Measurements from ENCODE around the gene CTNND2.

CTNND2 gene

GRCh38 chr5:11054014-11054413 is 850.2 kb downstream of the CTNND2 start:
- H2AFZ ChIP-seq (ENCODE audit: low read length), result no peak overlapping the region
- no peak for TF ChIP-seq EZH2phosphoT487 (IDR thresholded peaks at IDR 0.05; ENCODE audit: low read length)
- H3K4me2 ChIP-seq (ENCODE audit: low read depth, low read length), result no peak overlapping the region
- H3K27ac ChIP-seq (ENCODE audit: low read length), result no peak overlapping the region
- no peaks in the 10 kb centered on the region for H4K20me1 ChIP-seq (ENCODE audit: insufficient read depth, low read length)
- H3K79me2 ChIP-seq (ENCODE audit: low read length), result no peaks in the 10 kb centered on the region
- DNase-seq, result no peak
- no peaks in the 10 kb centered on the region for H3F3A ChIP-seq (ENCODE audit: insufficient read depth, low read length)
- no peaks in the 10 kb centered on the region for H3K4me1 ChIP-seq (ENCODE audit: low read length)
- H3K9me3 ChIP-seq (replicated peaks; ENCODE audit: insufficient read depth, low read length), result no peaks in the 10 kb centered on the region
- H3K9me2 ChIP-seq (replicated peaks; ENCODE audit: insufficient read depth, low read length), result no peaks in the 10 kb centered on the region
- H3K36me3 ChIP-seq (replicated peaks; ENCODE audit: insufficient read depth, low read length), result no peaks in the 10 kb centered on the region
- H3K27me3 ChIP-seq (replicated peaks; ENCODE audit: insufficient read depth, low read length), result no peaks in the 10 kb centered on the region
- H3K9ac ChIP-seq (ENCODE audit: low read length), result no peak overlapping the region
- H3K4me3 ChIP-seq (ENCODE audit: low read length), result no peak overlapping the region

- TF ChIP-seq EZH2phosphoT487 (IDR thresholded peaks at IDR 0.05; ENCODE audit: low read length), result no peak
- TF ChIP-seq EZH2 (optimal IDR thresholded peaks at IDR 0.05; ENCODE audit: low read depth, low read length), result no peak
- no peak for TF ChIP-seq CTCF (IDR thresholded peaks at IDR 0.05; ENCODE audit: low read length)
- Histone ChIP-seq H3F3A (ENCODE audit: insufficient read depth, low read length) (no peaks in the 10 kb centered on the region), H3K4me3 (ENCODE audit: low read length) (no peak overlapping the region), H4K20me1 (ENCODE audit: insufficient read depth, low read length) (no peaks in the 10 kb centered on the region), H3K27ac (ENCODE audit: low read length) (no peak overlapping the region), H3K9me2 (replicated peaks; ENCODE audit: insufficient read depth, low read length) (no peaks in the 10 kb centered on the region), H3K4me1 (ENCODE audit: low read length) (no peaks in the 10 kb centered on the region), H3K9me3 (replicated peaks; ENCODE audit: insufficient read depth, low read length) (no peaks in the 10 kb centered on the region), H3K36me3 (replicated peaks; ENCODE audit: insufficient read depth, low read length) (no peaks in the 10 kb centered on the region), H2AFZ (ENCODE audit: low read length) (no peak overlapping the region), H3K27me3 (replicated peaks; ENCODE audit: insufficient read depth, low read length) (no peaks in the 10 kb centered on the region), H3K4me2 (ENCODE audit: low read depth, low read length) (no peak overlapping the region), H3K79me2 (ENCODE audit: low read length) (no peaks in the 10 kb centered on the region), H3K9ac (ENCODE audit: low read length) (no peak overlapping the region)
- DNase-seq, result no peak
Measured at GRCh38 chr5:11052871-11053270, 851.4 kb downstream of the CTNND2 start.

GRCh38 chr5:11050596-11051304 is 853.5 kb downstream of the CTNND2 start:
- H3K27me3 ChIP-seq (replicated peaks; ENCODE audit: insufficient read depth, low read length), result no peaks in the 10 kb centered on the region
- H3K27ac ChIP-seq (ENCODE audit: low read length), result no peak overlapping the region
- no peaks in the 10 kb centered on the region for H4K20me1 ChIP-seq (ENCODE audit: insufficient read depth, low read length)
- H3K79me2 ChIP-seq (ENCODE audit: low read length), result no peaks in the 10 kb centered on the region
- TF ChIP-seq EZH2phosphoT487 (IDR thresholded peaks at IDR 0.05; ENCODE audit: low read length) (no peak), EZH2 (optimal IDR thresholded peaks at IDR 0.05; ENCODE audit: low read depth, low read length) (no peak), CTCF (IDR thresholded peaks at IDR 0.05; ENCODE audit: low read length) (no peak)
- H3K9me2 ChIP-seq (replicated peaks; ENCODE audit: insufficient read depth, low read length), result no peaks in the 10 kb centered on the region
- H3K9me3 ChIP-seq (replicated peaks; ENCODE audit: insufficient read depth, low read length), result no peaks in the 10 kb centered on the region
- DNase-seq, result no peak
- no peak overlapping the region for H3K9ac ChIP-seq (ENCODE audit: low read length)
- no peaks in the 10 kb centered on the region for H3K36me3 ChIP-seq (replicated peaks; ENCODE audit: insufficient read depth, low read length)
- H3K4me3 ChIP-seq (ENCODE audit: low read length), result no peak overlapping the region
- no peak overlapping the region for H3K4me2 ChIP-seq (ENCODE audit: low read depth, low read length)
- no peak overlapping the region for H2AFZ ChIP-seq (ENCODE audit: low read length)
- H3F3A ChIP-seq (ENCODE audit: insufficient read depth, low read length), result no peaks in the 10 kb centered on the region
- no peaks in the 10 kb centered on the region for H3K4me1 ChIP-seq (ENCODE audit: low read length)

DNA sequence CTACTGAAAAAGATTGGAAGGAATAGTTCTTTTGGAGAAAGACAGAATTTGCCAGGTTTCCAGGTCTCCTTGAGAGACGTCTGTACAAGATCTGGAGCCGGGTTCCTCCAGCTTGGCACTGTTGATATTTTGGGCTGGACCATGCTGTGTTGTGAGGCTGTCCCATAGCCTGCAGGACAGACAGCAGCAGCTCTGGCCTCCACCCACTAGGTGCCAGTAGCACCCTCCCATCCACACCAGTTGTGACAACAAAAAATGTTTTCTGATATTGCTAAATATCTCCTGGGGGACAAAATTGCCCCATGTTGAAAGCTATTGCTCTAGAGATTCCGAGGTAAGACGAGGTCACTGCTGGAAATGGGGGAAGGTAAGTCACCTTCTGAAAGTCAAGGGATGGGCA is 855.5 kb downstream of the CTNND2 start:
- no peak overlapping the region for H3K4me2 ChIP-seq (ENCODE audit: low read depth, low read length)
- H3K4me3 ChIP-seq (ENCODE audit: low read length), result no peak overlapping the region
- H4K20me1 ChIP-seq (ENCODE audit: insufficient read depth, low read length), result no peaks in the 10 kb centered on the region
- H3K9ac ChIP-seq (ENCODE audit: low read length), result no peak overlapping the region
- H3K27ac ChIP-seq (ENCODE audit: low read length), result no peak overlapping the region
- DNase-seq, result no peak
- H3K4me1 ChIP-seq (ENCODE audit: low read length), result no peaks in the 10 kb centered on the region
- TF ChIP-seq CTCF (IDR thresholded peaks at IDR 0.05; ENCODE audit: low read length), result no peak
- TF ChIP-seq EZH2 (optimal IDR thresholded peaks at IDR 0.05; ENCODE audit: low read depth, low read length), result no peak
- no peak for TF ChIP-seq EZH2phosphoT487 (IDR thresholded peaks at IDR 0.05; ENCODE audit: low read length)
- no peaks in the 10 kb centered on the region for H3K9me3 ChIP-seq (replicated peaks; ENCODE audit: insufficient read depth, low read length)
- H2AFZ ChIP-seq (ENCODE audit: low read length), result no peak overlapping the region
- H3K36me3 ChIP-seq (replicated peaks; ENCODE audit: insufficient read depth, low read length), result no peaks in the 10 kb centered on the region
- H3K9me2 ChIP-seq (replicated peaks; ENCODE audit: insufficient read depth, low read length), result no peaks in the 10 kb centered on the region
- H3F3A ChIP-seq (ENCODE audit: insufficient read depth, low read length), result no peaks in the 10 kb centered on the region
- no peaks in the 10 kb centered on the region for H3K27me3 ChIP-seq (replicated peaks; ENCODE audit: insufficient read depth, low read length)
- no peaks in the 10 kb centered on the region for H3K79me2 ChIP-seq (ENCODE audit: low read length)
